ACC112 (cell line): ENCODE data around the gene TEX261.
A peak's percentile ranks its signal among the peaks of the same experiment; 100 is the strongest.

ENCODE experiments used
- H2AFZ ChIP-seq: fragments of 200-600 bp; sonication (generic); one replicate; pipeline ENCODE4 v1.6.0; 2017; ENCODE audit warnings: antibody characterized with exemption, low read length; ENCODE audit not compliant: unreplicated experiment
- H3K27ac ChIP-seq: fragments of 200-600 bp; sonication (generic); 2 replicates; pipeline ENCODE4 v1.5.1; 2014; ENCODE audit warnings: low read depth, mild to moderate bottlenecking, antibody characterized with exemption, low read length, moderate library complexity
- H3K27me3 ChIP-seq: fragments of 200-600 bp; sonication (generic); 2 replicates; pipeline ENCODE4 v1.6.1; 2014; ENCODE audit warnings: mild to moderate bottlenecking, antibody characterized with exemption, low read length, moderate library complexity, mixed read lengths; ENCODE audit not compliant: insufficient read depth
- H3K36me3 ChIP-seq: fragments of 200-600 bp; sonication (generic); 2 replicates; pipeline ENCODE4 v1.6.1; 2016; ENCODE audit warnings: mild to moderate bottlenecking, antibody characterized with exemption, low read length, moderate library complexity, mixed read lengths; ENCODE audit not compliant: insufficient read depth
- H3K4me1 ChIP-seq: fragments of 200-600 bp; sonication (generic); one replicate; pipeline ENCODE4 v1.6.1; 2016; ENCODE audit warnings: low read length, mixed read lengths; ENCODE audit not compliant: insufficient read depth, unreplicated experiment, control insufficient read depth
- H3K4me3 ChIP-seq: fragments of 200-600 bp; sonication (generic); 2 replicates; pipeline ENCODE4 v1.5.1; 2014; ENCODE audit warnings: mild to moderate bottlenecking, low read depth, low read length
- H3K79me2 ChIP-seq: fragments of 200-600 bp; sonication (generic); one replicate; pipeline ENCODE4 v1.6.0; 2016; ENCODE audit warnings: low read length; ENCODE audit not compliant: control insufficient read depth, unreplicated experiment, insufficient read depth

The TEX261 gene

DNA sequence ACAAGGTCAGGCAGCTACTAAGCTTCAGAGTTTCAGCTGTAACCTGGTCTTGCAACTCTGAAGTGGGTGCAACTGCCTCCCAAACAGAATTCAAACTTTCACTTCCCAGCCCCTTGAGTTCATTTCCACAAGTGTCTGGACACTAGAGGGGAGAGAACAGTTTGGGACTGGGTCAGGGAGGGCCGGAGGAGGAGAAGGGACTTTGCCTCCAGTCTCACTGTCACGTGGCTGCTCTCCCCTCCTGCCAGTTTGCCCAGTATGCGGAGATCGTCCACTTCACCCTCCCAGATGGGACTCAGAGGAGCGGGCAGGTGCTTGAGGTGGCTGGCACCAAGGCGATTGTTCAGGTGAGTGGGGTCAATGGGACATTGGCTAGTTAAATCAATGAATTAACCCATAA lies 36.9 kb downstream of the TEX261 start:
- H3K27me3 ChIP-seq, result peaks cover 7% of the 10 kb centered on the region
- H3K27ac ChIP-seq, result no peak overlapping the region
- H2AFZ ChIP-seq, result no peak overlapping the region
- H3K79me2 ChIP-seq, result no peaks in the 10 kb centered on the region
- no peak overlapping the region for H3K4me3 ChIP-seq
- H3K4me1 ChIP-seq, result no peaks in the 10 kb centered on the region
- H3K36me3 ChIP-seq, result no peaks in the 10 kb centered on the region

DNA sequence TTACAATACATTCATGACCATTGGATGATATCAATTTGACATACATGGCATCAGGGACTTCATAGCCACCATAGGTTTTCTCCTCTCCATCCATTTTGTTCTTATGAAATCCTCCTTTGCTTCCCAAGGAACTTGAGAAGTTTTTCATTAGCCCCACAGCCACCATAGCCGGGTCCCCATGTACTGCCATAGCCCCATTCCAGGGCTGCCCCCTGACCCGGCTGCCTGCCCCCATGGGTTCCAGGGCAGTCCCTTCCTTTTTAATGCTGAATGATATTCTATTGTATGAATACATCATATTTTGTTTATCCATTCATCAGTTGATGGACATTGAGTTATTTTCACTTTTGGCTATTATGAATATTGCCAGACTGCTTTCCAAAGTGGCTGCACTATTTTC lies 38.5 kb downstream of the TEX261 start:
- Histone ChIP-seq H3K79me2 (no peaks in the 10 kb centered on the region), H3K4me3 (no peak overlapping the region), H3K27ac (no peak overlapping the region), H2AFZ (no peak overlapping the region), H3K36me3 (no peaks in the 10 kb centered on the region), H3K4me1 (no peaks in the 10 kb centered on the region), H3K27me3 (peaks cover 7% of the 10 kb centered on the region)

DNA sequence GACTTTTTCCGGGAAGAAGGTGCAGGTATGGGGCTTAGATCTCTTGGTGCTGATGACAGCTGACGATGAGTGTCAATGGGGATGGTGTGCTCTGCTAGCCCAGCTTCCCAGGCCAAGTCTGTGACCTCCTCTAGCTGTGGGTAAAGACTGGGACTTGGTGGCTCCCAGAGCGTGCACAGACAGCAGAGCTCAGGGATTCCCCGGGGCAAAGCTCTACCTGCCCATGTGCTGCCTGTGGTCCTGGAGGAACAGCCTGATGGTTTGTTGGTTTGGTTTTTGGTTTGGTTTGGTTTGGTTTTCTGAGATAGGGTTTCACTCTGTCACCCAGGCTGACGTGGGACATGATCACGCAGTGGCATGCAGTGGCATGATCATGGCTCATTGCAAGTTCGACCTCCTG lies 39.8 kb downstream of the TEX261 start:
- H3K4me1 ChIP-seq, result no peaks in the 10 kb centered on the region
- no peaks in the 10 kb centered on the region for H3K79me2 ChIP-seq
- H3K4me3 ChIP-seq, result no peak overlapping the region
- peaks cover 7% of the 10 kb centered on the region for H3K27me3 ChIP-seq
- H2AFZ ChIP-seq, result no peak overlapping the region
- no peak overlapping the region for H3K27ac ChIP-seq
- no peaks in the 10 kb centered on the region for H3K36me3 ChIP-seq

DNA sequence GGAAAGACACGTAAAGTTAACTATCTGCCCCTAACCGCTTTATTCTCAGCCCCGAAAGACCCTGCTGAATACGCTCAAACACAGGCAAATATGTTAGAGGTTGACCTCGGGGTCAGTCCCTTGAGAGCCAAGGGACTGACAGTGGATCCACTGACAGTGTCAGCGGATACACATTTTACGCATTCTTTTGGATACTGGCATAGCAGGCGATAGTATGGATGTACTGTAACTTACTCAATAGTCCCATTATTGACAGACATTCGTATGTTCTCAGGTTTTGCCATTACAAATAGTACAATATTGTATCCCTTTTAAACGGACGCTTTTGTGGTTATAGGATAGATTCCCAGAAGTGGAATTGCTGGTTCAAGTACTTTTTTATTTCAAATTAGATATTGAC lies 45.6 kb downstream of the TEX261 start:
- Histone ChIP-seq H3K79me2 (no peaks in the 10 kb centered on the region), H2AFZ (no peak overlapping the region)

DNA sequence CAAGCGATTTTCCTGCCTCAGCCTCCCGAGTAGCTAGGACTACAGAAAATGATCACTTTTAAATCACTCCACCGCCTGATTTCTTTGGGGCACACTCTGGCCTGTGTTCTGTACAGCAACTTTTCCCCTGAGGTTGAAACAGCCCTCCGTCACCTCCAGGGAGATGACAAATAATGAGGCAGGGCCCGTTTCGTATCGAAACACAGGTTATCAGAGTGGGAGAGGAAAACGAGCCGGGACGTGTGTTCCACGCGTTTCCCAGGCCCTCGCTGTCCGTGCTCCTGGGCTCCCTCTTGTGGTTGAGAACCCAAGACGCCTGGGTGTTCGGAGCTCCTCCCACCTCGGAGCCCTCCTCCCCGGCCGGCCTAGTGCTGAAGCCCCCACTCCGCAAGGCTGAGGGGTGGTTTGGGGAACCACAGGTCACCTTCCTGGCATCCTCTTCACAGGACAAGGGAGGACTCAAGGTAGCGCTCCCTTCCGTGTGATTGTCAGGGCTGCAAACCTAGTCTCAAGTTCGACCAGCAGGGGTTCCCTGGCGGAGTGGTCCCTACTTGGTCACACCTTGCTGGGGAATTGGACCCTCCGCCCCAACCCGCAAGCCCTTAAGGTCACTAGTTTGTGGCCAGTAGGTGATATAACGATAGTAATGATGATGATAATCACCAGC lies 46.2 kb downstream of the TEX261 start:
- Histone ChIP-seq H3K4me3 (peak overlapping the region; percentile 76), H3K36me3 (no peaks in the 10 kb centered on the region), H3K27me3 (no peaks in the 10 kb centered on the region), H3K79me2 (no peaks in the 10 kb centered on the region), H3K4me1 (peaks cover 19% of the 10 kb centered on the region), H2AFZ (peak overlapping the region; percentile 84), H3K27ac (peak overlapping the region; percentile 20; the same call in 1 of the 2 replicates)

More for the DNA sequence above, 45.6 kb downstream of the TEX261 start:
- Histone ChIP-seq H3K4me1 (peaks cover 19% of the 10 kb centered on the region), H3K27me3 (peaks cover 1% of the 10 kb centered on the region; the same call in 1 of the 2 replicates), H3K27ac (no peak overlapping the region), H3K4me3 (no peak overlapping the region), H3K36me3 (no peaks in the 10 kb centered on the region)

DNA sequence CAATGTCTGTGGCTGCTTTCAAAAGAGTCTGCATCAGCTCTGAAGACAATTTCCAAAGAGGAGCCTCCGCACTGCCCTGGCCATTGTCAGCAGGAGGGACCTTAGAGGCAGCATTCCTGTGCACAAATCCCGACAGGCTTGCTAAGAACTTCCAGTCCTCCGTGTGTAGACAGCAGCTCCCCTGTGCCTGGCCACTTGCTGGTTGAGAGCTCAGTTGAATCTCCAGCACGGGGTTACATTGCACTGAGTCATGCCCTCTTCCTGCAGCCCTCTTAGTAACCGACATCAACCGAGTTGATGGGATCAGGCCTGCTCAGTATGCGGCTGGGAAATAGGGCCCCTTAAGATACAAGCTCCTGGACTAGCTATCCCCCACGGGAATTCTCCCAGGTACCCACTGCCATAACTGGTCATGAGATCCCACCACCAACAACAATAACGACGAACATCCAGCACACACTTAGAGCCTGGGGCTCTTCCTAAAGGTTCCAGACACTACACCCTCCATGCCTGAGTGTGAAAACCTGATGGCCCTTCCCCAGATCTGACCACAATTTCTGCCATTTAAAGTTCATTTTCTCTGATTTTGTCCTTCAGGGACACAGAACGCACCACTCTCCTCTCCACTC lies 47.0 kb downstream of the TEX261 start:
- Histone ChIP-seq H3K79me2 (no peaks in the 10 kb centered on the region), H3K27me3 (no peaks in the 10 kb centered on the region), H3K27ac (peak overlapping the region; percentile 20; the same call in 1 of the 2 replicates), H2AFZ (peak overlapping the region; percentile 84), H3K4me1 (peaks cover 19% of the 10 kb centered on the region), H3K36me3 (no peaks in the 10 kb centered on the region), H3K4me3 (peak overlapping the region; percentile 76)

DNA sequence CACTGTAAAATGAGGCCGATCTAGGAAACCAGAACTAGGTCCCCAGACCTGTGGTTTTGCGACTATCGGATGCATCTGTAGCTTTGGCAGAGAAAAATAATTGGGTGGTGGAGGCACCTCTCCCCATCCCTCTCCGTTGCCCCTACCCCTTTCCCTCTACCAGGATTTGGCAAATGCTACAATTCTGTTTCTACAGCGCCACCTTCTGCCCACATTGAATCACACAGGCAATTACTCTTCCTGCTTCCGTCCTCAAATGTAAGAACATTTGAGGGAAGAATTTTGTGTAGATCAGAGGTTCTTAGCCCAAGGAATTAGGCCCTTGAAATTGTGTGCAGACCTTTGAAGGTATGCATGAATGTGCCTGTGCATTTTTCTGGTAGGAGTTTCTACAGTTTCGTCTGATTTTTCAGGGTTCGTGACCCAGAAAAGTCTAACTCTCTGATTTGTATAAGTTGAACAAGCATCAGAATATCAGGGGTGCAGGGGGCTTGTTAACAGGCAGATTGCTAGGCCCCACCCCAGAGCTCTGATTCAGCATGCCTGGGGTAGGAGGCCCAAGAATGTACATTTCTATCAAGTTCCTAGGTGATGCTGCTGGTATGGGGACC lies 47.7 kb downstream of the TEX261 start:
- Histone ChIP-seq H3K4me3 (peak overlapping the region; percentile 76), H3K27me3 (no peaks in the 10 kb centered on the region), H2AFZ (no peak overlapping the region), H3K4me1 (peaks cover 19% of the 10 kb centered on the region), H3K27ac (no peak overlapping the region), H3K36me3 (no peaks in the 10 kb centered on the region), H3K79me2 (no peaks in the 10 kb centered on the region)

DNA sequence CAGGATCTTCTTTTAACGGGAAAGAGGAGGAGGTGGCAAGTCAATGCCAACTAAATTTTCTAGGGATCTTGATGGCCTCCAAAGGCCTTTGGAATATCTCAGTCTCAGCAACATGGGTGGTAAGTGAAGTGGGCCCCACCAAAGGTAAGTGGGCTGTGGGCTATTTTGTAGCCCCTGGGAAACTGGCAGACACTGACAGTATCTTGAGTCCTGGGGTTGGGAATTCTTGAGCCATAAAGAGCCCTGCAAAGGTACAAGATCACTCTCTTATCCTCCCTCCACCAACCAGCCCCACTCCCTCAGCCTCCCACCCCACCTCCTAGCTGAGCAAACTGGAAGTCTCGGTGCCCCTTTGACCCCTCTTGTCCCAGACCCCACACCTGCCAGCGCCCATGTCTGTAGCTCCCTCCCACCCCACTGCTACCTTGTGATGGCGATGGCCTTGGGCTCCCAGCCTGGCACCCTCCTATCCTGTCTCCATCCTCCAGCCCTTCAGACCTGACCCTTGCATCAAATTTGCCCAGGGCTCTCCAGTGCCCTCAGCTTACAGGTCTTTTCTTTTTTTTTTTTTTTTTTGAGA lies 50.5 kb downstream of the TEX261 start:
- Histone ChIP-seq H2AFZ (no peak overlapping the region), H3K27me3 (no peaks in the 10 kb centered on the region), H3K27ac (no peak overlapping the region), H3K36me3 (no peaks in the 10 kb centered on the region), H3K4me3 (no peak overlapping the region), H3K79me2 (no peaks in the 10 kb centered on the region), H3K4me1 (peaks cover 19% of the 10 kb centered on the region)

DNA sequence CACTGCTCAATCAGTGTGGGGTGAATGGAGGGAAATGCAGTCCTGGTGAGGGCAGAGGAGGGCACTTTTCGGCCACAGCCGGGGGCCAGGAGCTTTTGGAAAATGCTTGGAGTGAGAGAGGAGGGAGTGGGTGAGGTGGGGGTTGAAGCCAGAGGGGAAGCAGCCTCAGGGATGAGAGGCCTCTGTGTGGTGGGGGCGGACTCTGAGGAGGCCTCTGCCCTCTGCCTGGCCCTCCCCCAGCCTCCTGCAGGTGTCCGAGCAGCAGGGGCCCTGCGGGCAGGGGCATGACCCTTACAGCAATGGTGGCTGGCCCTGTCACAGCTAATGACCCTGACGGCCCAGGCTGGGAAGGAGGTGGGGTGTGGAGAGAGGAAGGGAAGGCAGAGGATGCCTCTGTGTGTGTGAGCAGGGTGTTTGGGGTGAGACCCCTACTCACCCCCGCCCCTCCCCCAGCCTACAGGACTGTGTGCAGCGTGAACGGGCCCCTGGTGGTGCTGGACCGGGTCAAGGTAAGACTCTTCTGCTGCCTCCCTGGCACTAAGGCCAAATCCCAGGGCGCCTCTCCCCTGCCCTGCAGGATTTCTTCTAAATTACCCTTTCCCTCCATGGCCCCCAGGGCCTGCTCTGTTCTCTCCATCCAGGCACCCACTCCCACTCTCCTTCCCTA lies 51.3 kb downstream of the TEX261 start:
- no peaks in the 10 kb centered on the region for H3K79me2 ChIP-seq
- H3K27me3 ChIP-seq, result no peaks in the 10 kb centered on the region
- H3K36me3 ChIP-seq, result no peaks in the 10 kb centered on the region
- no peak overlapping the region for H3K4me3 ChIP-seq
- H3K4me1 ChIP-seq, result peaks cover 19% of the 10 kb centered on the region
- no peak overlapping the region for H3K27ac ChIP-seq
- H2AFZ ChIP-seq, result no peak overlapping the region

DNA sequence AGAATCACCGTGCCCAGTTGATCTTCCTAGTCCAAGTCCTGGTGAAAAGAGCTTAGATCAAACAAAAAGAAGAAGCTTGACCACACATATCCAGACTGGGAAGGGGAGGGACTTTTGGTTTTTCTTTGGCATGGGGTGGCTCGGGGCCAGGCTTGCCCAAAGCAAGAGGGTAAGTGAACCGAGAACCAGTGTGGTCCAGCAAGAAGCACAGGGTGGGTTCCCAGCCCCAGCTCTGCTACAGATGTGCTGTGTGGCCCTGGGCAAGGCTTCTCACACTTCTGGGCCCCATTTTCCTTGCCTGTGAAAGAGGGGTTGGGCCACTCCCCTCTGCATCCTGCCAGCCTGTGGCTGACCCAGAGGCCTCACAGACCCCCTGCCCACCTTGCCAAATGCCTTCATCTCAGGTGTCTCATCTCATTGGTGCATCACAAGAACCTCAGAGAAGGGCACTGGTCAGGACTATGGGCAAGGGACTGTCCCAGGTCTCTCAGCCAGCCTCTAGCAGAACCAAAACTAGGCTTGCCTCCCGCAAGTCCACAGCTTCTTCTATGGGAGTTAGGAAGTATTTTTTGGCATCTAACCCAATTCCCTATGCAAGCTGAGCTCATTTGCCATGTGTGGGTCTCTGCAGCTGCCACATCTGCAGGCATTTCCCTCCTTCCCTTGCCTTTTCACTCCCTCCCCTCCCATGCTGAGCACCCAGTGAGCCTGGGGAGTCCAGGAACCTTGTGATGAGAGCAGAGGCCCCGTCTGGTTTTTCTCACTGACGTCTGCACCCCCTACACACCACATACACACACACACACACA lies 52.1 kb downstream of the TEX261 start:
- no peaks in the 10 kb centered on the region for H3K36me3 ChIP-seq
- no peaks in the 10 kb centered on the region for H3K79me2 ChIP-seq
- no peak overlapping the region for H2AFZ ChIP-seq
- H3K4me3 ChIP-seq, result no peak overlapping the region
- no peak overlapping the region for H3K27ac ChIP-seq
- no peaks in the 10 kb centered on the region for H3K27me3 ChIP-seq
- peaks cover 19% of the 10 kb centered on the region for H3K4me1 ChIP-seq
